ENCODE results near the gene MAGI2.

The MAGI2 gene

DNA sequence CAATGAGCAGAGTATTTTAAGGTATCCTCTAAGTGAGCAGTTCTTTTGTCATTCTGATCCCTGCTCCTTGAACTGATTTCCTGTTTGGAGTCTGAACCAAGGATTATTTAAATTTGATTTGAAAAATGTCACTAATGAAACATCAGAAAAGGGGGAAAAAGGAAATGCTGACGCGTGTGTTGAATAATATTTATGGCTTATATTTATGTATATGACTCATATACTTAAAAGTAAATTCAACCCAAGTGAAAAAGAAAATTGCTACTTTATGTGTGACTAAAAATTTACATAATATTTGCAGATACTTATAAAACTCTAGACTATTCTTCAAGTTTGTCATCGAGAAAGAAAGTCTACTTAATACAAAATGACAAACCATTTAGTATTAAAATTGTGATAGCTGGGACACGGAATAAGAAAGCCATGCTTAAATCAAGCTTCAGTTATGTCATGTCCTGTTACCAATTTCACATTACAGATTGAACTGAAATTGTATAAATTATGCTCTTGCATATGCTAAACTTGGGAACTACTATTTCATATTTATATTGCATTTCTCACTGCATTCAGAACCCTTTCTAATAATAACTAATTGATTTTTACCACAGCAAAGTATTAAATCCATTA lies 649.9 kb downstream of the MAGI2 start:
- no peak for DNase-seq

GRCh38 chr7:78794101-78794500 lies 659.4 kb downstream of the MAGI2 start:
- DNase-seq = peak in 1 of 58 donors; percentile 5

DNA sequence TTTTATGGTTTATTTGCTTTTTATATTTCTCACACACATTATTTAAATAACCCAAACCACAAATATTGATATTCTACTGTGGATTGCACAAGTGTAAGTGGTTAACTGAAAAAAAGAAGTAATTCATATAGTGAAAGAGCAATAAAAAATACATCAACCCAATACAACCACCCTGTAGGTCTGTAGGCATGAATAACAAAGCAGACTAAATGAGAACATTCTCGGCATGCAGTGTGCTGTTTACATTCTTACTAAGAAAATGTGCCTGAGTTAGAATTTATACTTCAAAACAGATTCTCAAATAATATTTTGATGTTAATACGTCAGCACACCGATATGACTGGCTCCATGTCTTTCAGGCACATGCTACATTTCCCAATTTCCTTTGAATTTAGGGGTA lies 660.8 kb downstream of the MAGI2 start:
- no peak for DNase-seq

- no peak for DNase-seq
Observed at GRCh38 chr7:78792006-78792405, 661.5 kb downstream of the MAGI2 start.

DNA sequence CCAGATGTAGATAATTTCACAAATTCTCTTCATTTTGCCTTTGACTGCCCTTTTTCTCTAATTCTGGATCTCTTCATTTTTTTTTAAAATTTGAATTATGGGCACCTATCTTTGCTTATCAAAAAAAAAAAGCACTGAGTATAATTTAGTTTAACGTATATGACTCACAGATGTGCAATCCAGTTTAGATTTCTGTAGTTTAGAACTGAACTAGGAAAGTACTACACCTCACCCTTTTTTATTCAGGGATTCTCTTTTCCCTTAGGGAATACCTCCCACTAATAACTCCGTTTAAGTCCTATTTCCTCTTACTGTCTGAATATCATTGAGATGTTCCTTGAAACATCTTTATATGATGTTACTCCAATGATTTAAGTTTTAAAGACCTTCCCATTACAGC lies 665.0 kb downstream of the MAGI2 start:
- no peak for DNase-seq

DNA sequence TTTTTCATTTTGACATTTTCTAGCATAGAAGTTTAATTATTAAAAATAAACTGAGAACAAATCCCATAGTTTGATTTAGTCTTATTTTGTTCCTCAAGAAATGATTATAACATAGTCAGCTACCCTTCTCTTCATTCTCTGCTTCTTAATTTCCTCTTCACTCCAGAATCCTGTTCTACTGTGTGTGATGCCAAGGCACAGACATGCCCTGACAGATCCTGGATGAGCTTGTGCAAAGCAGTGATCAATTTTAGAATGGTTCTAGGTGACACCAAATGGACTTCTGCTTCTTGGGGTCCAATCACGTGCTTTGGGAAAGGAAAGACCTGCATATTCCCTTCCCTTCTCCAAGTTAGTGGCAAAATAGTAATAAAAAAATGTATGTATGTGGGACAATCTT lies 665.6 kb downstream of the MAGI2 start:
- no peak for DNase-seq

DNA sequence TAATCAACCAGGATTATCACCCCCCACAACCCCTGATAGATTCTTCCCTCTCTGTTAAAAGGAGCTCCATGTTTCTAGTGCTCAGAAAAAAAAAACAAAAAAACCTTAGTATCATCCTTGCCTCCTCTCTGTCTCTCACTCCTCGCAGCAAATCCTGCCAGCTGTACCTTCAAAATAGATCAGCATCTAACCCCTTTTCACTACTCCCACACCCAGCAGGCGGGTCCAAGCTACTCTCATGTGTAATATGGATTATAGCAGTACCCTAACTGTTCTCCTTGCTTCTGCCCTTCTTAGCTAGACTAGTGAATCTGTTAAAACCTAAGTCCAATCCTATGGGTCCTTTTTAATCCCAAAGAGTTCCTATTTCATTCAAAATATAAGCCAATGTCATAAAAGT lies 667.4 kb downstream of the MAGI2 start:
- peak in 14 of 58 donors; percentile 0 to 37 (median 9) for DNase-seq

DNA sequence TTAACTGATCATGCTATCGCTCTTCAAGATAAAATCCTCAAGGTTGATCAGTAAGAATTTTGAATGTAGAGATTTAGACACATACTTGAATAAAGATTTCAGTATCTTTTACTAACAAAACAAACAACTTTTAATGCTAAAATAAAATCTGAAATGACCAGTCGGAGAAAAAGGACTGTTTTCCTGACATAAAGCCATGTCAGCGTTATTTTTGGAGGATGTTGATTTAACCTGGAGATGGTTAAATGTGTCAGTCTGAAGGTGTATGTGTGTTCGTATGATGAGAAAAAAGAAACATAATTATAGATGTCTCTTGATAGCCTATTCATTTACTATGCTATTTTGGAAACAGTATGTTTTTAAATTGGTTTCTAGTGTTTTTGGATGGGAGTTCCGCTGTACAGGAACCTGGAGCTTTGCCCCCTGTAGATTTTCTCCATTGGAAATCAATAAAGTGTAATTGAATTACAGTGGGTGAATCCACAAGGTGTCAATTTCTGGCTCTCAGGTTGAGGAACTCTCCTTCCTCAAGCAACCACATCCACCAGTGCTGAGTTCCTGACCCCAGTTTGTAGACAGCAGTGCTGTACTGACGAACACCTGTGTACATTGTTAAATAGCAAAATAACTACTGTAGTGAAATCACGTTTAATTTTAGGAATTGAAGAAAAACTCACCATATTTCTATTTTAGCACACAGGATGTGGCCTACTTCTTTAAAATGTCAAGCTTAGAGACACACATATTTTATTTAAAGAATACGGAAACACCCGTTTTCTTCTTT lies 670.1 kb downstream of the MAGI2 start:
- no peak for DNase-seq

DNA sequence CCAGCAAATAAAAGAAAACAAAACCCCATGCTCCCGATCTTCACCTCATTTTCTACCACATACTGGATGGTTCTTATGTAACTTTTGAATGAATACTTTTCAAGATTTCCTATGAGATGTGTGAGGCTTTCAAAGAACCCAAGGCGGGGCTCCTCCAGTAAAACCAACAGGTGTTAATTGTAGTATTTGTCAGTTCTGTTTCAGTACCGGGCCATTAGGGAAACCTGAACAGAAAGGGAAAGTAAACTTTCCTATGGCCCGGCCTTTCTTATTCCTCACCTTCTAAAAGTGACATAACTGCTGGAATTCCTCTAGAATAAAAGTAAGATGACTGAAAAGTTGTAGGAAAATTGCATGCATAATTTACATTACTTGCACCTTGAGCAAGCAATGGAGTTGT lies 672.9 kb downstream of the MAGI2 start:
- DNase-seq = no peak

DNA sequence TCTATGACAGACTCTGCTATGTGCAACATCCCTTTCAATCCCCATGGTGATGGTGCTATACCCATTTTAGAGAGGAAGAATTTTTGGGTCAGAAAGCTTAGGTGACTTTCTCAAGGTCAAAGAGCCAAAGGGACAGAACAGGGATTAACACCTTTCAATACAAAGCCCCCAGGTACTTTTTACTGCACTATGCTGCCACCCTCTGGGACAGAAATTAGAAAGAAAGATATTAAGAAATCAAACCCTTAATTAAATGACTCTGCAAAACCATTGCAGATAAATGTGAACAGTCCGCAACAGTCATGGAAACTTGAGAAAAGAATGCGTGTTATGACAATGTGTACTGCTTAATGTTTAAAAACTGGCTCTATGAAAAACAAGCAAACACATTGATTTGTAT lies 673.7 kb downstream of the MAGI2 start:
- no peak for DNase-seq

GRCh38 chr7:78777829-78778228 lies 675.6 kb downstream of the MAGI2 start:
- DNase-seq = no peak

GRCh38 chr7:78770422-78771410 lies 682.8 kb downstream of the MAGI2 start:
- peak in 34 of 58 donors; percentile 1 to 63 (median 28) for DNase-seq

DNA sequence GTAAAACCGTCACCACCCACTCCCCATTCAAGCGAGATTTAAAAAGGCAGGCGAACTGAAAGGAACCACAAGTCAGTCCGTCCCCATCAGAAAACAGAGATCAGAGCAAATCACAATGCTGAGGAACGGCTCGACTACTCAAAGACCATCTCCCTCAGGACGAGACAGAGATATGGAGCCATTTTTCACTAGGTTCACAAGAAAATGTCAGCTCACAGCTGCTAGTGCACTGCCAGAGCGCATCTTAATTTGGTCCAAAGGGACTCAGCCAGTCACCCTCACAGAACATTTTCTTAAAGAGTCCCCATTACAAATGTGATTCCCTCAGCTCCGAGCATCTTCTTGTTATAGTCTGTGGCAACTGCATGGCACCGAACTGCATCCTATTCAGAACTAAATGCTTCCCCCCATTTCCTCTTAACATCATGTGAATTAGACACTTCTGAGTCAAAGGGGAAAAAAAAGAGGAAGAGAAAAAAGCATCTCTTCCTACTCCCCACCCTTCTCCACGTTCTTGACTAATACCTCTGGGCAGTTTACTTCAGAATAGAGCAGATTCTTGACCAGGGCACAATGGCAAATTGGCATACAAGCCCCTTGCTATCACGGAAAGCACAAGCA lies 683.9 kb downstream of the MAGI2 start:
- DNase-seq = peak in 25 of 58 donors; percentile 4 to 67 (median 30)

DNA sequence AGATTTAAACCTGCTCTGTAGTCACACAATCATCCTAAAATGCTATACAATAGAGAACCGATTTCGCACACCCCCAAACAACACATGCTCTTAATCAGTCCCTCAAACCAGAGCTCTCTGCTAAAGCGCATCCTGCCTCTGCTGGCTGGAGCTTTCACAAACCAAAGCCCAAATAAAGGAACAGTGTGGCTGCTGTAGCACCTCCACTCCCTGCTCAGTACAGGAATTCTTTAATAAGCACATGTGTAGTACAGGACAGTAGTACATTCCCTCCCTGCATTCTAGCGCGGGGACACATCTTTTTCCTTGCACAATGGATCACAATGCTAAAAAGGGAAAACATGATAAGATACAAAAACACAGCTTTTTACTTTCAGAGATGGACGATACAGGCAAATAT lies 684.6 kb downstream of the MAGI2 start:
- peak in 32 of 58 donors; percentile 4 to 67 (median 21) for DNase-seq

GRCh38 chr7:78765943-78766729 lies 687.3 kb downstream of the MAGI2 start:
- no peak for DNase-seq

GRCh38 chr7:78764571-78764970 lies 688.9 kb downstream of the MAGI2 start:
- DNase-seq = no peak

GRCh38 chr7:78762625-78763024 lies 690.8 kb downstream of the MAGI2 start:
- no peak for DNase-seq

DNA sequence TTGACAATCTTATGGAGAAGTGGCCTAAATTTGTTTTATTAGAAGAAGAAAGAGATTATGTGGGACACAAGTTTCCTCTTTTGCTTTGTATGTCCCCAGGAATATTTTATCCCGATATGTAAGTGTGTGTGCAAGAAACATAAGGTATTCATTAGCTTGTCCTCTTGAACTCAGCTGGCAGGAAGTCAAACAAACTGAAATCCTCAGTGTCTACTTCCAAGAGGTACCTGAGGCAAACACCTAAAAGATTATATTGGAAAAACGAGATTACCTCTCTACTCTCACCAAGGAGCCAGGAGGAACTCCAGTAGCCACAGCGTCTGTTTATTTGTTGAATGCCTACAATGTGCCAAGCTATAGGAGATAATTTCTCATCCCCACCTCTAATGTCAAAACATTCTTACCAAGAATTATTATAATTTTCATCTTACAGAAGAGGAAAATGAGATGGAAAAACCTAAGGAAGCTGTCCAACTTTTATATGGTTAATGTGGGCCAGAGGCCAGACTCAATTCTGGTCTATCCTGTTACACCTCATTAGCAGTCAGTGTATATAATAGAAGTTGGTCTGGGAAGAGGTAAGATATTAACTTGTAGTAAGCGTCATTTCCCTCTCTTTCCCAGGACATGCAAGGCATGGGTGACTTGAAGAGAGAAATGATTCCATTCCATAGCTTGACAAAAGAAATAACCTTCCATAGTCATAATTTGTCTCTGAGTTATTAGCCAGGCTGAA lies 692.7 kb downstream of the MAGI2 start:
- DNase-seq = no peak

- no peak for DNase-seq
Observed at GRCh38 chr7:78752554-78752953, 700.9 kb downstream of the MAGI2 start.

GRCh38 chr7:78751253-78751652 lies 702.2 kb downstream of the MAGI2 start:
- no peak for DNase-seq

All from anterior cingulate cortex (tissue), 58 donors.